GM23338 (cell line): ENCODE results near the gene VSTM2L. TPM values are rescaled to one million over a fixed set of nuclear protein-coding genes. Genes with fewer than 3 reads are reported as not detected.

ENCODE experiments used
- ATAC-seq: fragments of 200-7000 bp; cut with Tn5 transposase; 3 replicates; pipeline ENCODE4 v1.9.1; 2020
- DNase-seq: peaks from one replicate; pipeline ENCODE4 v3.0.0-alpha.2; 2015; ENCODE audit warnings: low spot score
- H2AFZ ChIP-seq: fragments of 200-600 bp; sonication (generic); 2 replicates; pipeline ENCODE4 v1.8.0; 2016; ENCODE audit warnings: antibody characterized with exemption, mild to moderate bottlenecking, moderate library complexity
- H3F3A ChIP-seq: fragments of 200-600 bp; sonication (generic); replicated peaks from 2 replicates; pipeline ENCODE4 v1.8.0; 2017; ENCODE audit warnings: antibody characterized with exemption, mixed run types, low read depth
- H3K27ac ChIP-seq: fragments of 200-600 bp; sonication (generic); 2 replicates; pipeline ENCODE4 v1.6.1; 2016; ENCODE audit warnings: low read depth
- H3K27me3 ChIP-seq: fragments of 200-600 bp; sonication (generic); 2 replicates; pipeline ENCODE4 v1.8.0; 2016; ENCODE audit warnings: mild to moderate bottlenecking, mixed run types, moderate library complexity; ENCODE audit not compliant: insufficient read depth
- H3K36me3 ChIP-seq: fragments of 200-600 bp; sonication (generic); 2 replicates; pipeline ENCODE4 v1.8.0; 2016; ENCODE audit warnings: mild to moderate bottlenecking; ENCODE audit not compliant: insufficient read depth
- H3K4me1 ChIP-seq: fragments of 200-600 bp; sonication (generic); 2 replicates; pipeline ENCODE4 v1.8.0; 2016; ENCODE audit warnings: mild to moderate bottlenecking, moderate library complexity; ENCODE audit not compliant: insufficient read depth
- H3K4me2 ChIP-seq: fragments of 200-600 bp; sonication (generic); 2 replicates; pipeline ENCODE4 v1.7.1; 2017; ENCODE audit warnings: mixed run types
- H3K4me3 ChIP-seq: fragments of 200-600 bp; sonication (generic); 2 replicates; pipeline ENCODE4 v1.6.1; 2016; ENCODE audit warnings: mixed run types
- H3K79me2 ChIP-seq: fragments of 200-600 bp; sonication (generic); replicated peaks from 2 replicates; pipeline ENCODE4 v1.8.0; 2017; ENCODE audit warnings: mild to moderate bottlenecking; ENCODE audit not compliant: insufficient read depth
- H3K9me2 ChIP-seq: fragments of 200-600 bp; sonication (generic); 2 replicates; pipeline ENCODE4 v1.8.0; 2017; ENCODE audit not compliant: insufficient read depth
- H4K20me1 ChIP-seq: fragments of 200-600 bp; sonication (generic); replicated peaks from 2 replicates; pipeline ENCODE4 v1.8.0; 2017; ENCODE audit warnings: mild to moderate bottlenecking; ENCODE audit not compliant: insufficient read depth
- H3K27ac Mint-ChIP-seq: 2 replicates; pipeline ENCODE4 v1.8.0; 2020; ENCODE audit warnings: inconsistent platforms, mild to moderate bottlenecking, moderate library complexity, mixed read lengths
- H3K27me3 Mint-ChIP-seq: 3 replicates; pipeline ENCODE4 v1.8.0; 2022; ENCODE audit warnings: low read depth, mild to moderate bottlenecking, moderate library complexity, mixed read lengths, inconsistent platforms; ENCODE audit not compliant: insufficient read depth, poor library complexity
- H3K36me3 Mint-ChIP-seq: 3 replicates; pipeline ENCODE4 v1.8.0; 2021; ENCODE audit warnings: low read depth, mild to moderate bottlenecking, inconsistent platforms, moderate library complexity, mixed read lengths
- H3K4me1 Mint-ChIP-seq: 3 replicates; pipeline ENCODE4 v1.8.0; 2020; ENCODE audit warnings: mild to moderate bottlenecking, inconsistent platforms, mixed read lengths
- H3K4me3 Mint-ChIP-seq: 3 replicates; pipeline ENCODE4 v1.8.0; 2021; ENCODE audit warnings: moderate library complexity, mild to moderate bottlenecking, inconsistent platforms, mixed read lengths
- H3K9me3 Mint-ChIP-seq: 3 replicates; pipeline ENCODE4 v1.8.0; 2020; ENCODE audit warnings: moderate library complexity, mild to moderate bottlenecking, inconsistent platforms, mixed read lengths
- CREB1 ChIP-seq: fragments of 250-450 bp; sonication (Bioruptor Pico); IDR thresholded peaks from 2 replicates; pipeline ENCODE4 v1.5.0; 2020; ENCODE audit warnings: low read depth, mild to moderate bottlenecking, moderate library complexity
- CTCF ChIP-seq, 2 experiments: fragments of 200-600 bp in 1 of 2; sonication (generic) in 1 of 2; conservative IDR thresholded peaks; 2 replicates each; pipeline versions ENCODE4 v1.5.1 to v1.6.1; 2016 to 2017; ENCODE audit warnings: antibody characterized with exemption in 2 of 2, low read depth in 2 of 2, mild to moderate bottlenecking in 2 of 2, moderate library complexity in 1 of 2
- ETS1 ChIP-seq: IDR thresholded peaks from 2 replicates; pipeline ENCODE4 v1.6.1; 2016; ENCODE audit warnings: antibody characterized with exemption
- EZH2 ChIP-seq: fragments of 200-600 bp; sonication (generic); IDR thresholded peaks from one replicate; pipeline ENCODE4 v1.8.0; 2017; ENCODE audit warnings: antibody characterized with exemption, mild to moderate bottlenecking, low read depth; ENCODE audit not compliant: unreplicated experiment
- NANOG ChIP-seq: IDR thresholded peaks from 2 replicates; pipeline ENCODE4 v1.6.1; 2016; ENCODE audit warnings: antibody characterized with exemption, borderline replicate concordance
- POLR2AphosphoS5 ChIP-seq: IDR thresholded peaks from 2 replicates; pipeline ENCODE4 v1.6.1; 2016; ENCODE audit warnings: antibody characterized with exemption, low read depth
- REST ChIP-seq: IDR thresholded peaks from one replicate; pipeline ENCODE4 v1.6.1; 2018; ENCODE audit warnings: antibody characterized with exemption; ENCODE audit not compliant: unreplicated experiment
- STAT1 ChIP-seq: IDR thresholded peaks from one replicate; pipeline ENCODE4 v1.6.1; 2016; ENCODE audit warnings: antibody characterized with exemption; ENCODE audit not compliant: unreplicated experiment
- ZNF114 ChIP-seq: fragments of 250-450 bp; sonication (Bioruptor Pico); IDR thresholded peaks from 2 replicates; pipeline ENCODE4 v1.5.0; 2020; ENCODE audit warnings: mild to moderate bottlenecking, moderate library complexity
- polyA plus RNA-seq: library from polyadenylated mRNA; unstranded; fragments of >200 nt; fragmentation: Nextera tagmentation; extraction: Ambion mirVana; gene quantifications from 2 replicates; pipeline ENCODE4 v1.2.1, GENCODE V29; 2016
- total RNA-seq: library from RNA; depleted of rRNA; stranded (reverse); fragments of >200 nt; shearing (Covaris generic); gene quantifications from 2 replicates; pipeline ENCODE4 v1.2.3, GENCODE V29; 2014

VSTM2L gene
- total and polyA plus RNA-seq, 2 experiments from 2014 or later, result 0.60 to 1.9 TPM

- no peak for TF ChIP-seq REST
- TF ChIP-seq POLR2AphosphoS5, result no peak
- TF ChIP-seq CTCF (conservative IDR thresholded peaks at IDR 0.05; ENCODE audit: low read depth in 2 of 2), result no peak
These were observed 53.2 kb downstream of the VSTM2L start (continued) for GRCh38 chr20:37956107-37956585.

GRCh38 chr20:37958856-37959520, 56.1 kb downstream of the VSTM2L start:
- no peak overlapping the region for H2AFZ ChIP-seq
- H3F3A ChIP-seq, result no peaks in the 10 kb centered on the region
- no peaks in the 10 kb centered on the region; the same call in 1 of the 3 replicates for H3K9me3 Mint-ChIP-seq
- H3K36me3 ChIP-seq, result no peaks in the 10 kb centered on the region
- no peaks in the 10 kb centered on the region for H4K20me1 ChIP-seq
- H3K4me1 Mint-ChIP-seq, result peaks cover 9% of the 10 kb centered on the region
- H3K9me2 ChIP-seq, result no peaks in the 10 kb centered on the region
- H3K4me1 ChIP-seq, result no peaks in the 10 kb centered on the region
- ATAC-seq (no peak), DNase-seq (no peak)
- H3K4me3 Mint-ChIP-seq, result no peak overlapping the region
- no peaks in the 10 kb centered on the region for H3K27me3 ChIP-seq
- no peak overlapping the region for H3K27ac Mint-ChIP-seq
- no peaks in the 10 kb centered on the region for H3K27me3 Mint-ChIP-seq
- TF ChIP-seq ZNF114 (CRISPR knock-in tag), result no peak
- TF ChIP-seq CREB1 (CRISPR knock-in tag), result no peak
- no peak for TF ChIP-seq ETS1
- no peak for TF ChIP-seq EZH2
- no peak for TF ChIP-seq STAT1
- no peak for TF ChIP-seq NANOG
- TF ChIP-seq REST, result no peak
- H3K36me3 Mint-ChIP-seq, result no peaks in the 10 kb centered on the region; the same call in 2 of the 3 replicates
- H3K4me3 ChIP-seq, result no peak overlapping the region
- no peak overlapping the region for H3K4me2 ChIP-seq
- no peaks in the 10 kb centered on the region for H3K79me2 ChIP-seq
- no peak overlapping the region for H3K27ac ChIP-seq
